PC-3 (cell line): ENCODE results near the gene ATP2A1. TPM values are rescaled to one million over a fixed set of nuclear protein-coding genes. Genes with fewer than 3 reads are reported as not detected.
"Not testable (repeated sequence)": the region's sequence is repeated elsewhere in the genome, so short reads cannot be mapped to it uniquely, and the experiment has no call there.

Experiments used
- ATAC-seq: fragments of 200-7000 bp; cut with Tn5 transposase; 2 replicates; pipeline ENCODE4 v1.9.1; 2020; ENCODE audit warnings: mild to moderate bottlenecking, moderate library complexity
- BruUV-seq: library from RNA; stranded (reverse); fragments of 400-500 nt; replicated peaks from 2 replicates; lab custom pipeline; 2021; lab: Mats Ljungman, UMichigan
- CTCF ChIA-PET: fragments of 300-600 bp; sonication (Branson Sonifier 250); formaldehyde crosslinking; loops from one replicate; lab custom pipeline; 2022; ENCODE audit warnings: antibody characterized with exemption; lab: Charles Lee
- POLR2A ChIA-PET: fragments of 300-600 bp; sonication (Branson Sonifier 250); formaldehyde crosslinking; loops from one replicate; lab custom pipeline; 2022; ENCODE audit warnings: antibody characterized with exemption; ENCODE audit not compliant: unreplicated experiment; lab: Charles Lee
- DNase-seq: peaks from one replicate; pipeline ENCODE4 v3.0.0-alpha.2; 2015
- H2AFZ ChIP-seq: fragments of 300-600 bp; sonication (generic); 2 replicates; pipeline ENCODE4 v1.6.0; 2016; ENCODE audit warnings: antibody characterized with exemption, low read length
- H3F3A ChIP-seq: fragments of 300-600 bp; sonication (generic); one replicate; pipeline ENCODE4 v1.6.0; 2017; ENCODE audit warnings: antibody characterized with exemption, low read length, control low read depth, mild to moderate bottlenecking; ENCODE audit not compliant: unreplicated experiment
- H3K27ac ChIP-seq: fragments of 300-600 bp; sonication (generic); 2 replicates; pipeline ENCODE4 v1.5.1; 2016; ENCODE audit warnings: mild to moderate bottlenecking, low read length
- H3K27me3 ChIP-seq: fragments of 300-600 bp; sonication (generic); 2 replicates; pipeline ENCODE4 v1.6.1; 2016; ENCODE audit warnings: low read length, mixed read lengths
- H3K36me3 ChIP-seq: fragments of 300-600 bp; sonication (generic); 2 replicates; pipeline ENCODE4 v1.6.1; 2016; ENCODE audit warnings: low read depth, mixed run types, low read length, mixed read lengths
- H3K4me1 ChIP-seq: fragments of 300-600 bp; sonication (generic); 2 replicates; pipeline ENCODE4 v1.5.1; 2016; ENCODE audit warnings: low read length; ENCODE audit not compliant: insufficient read depth
- H3K4me2 ChIP-seq: fragments of 300-600 bp; sonication (generic); 2 replicates; pipeline ENCODE4 v1.6.0; 2016; ENCODE audit warnings: low read length
- H3K4me3 ChIP-seq: fragments of 300-600 bp; sonication (generic); 2 replicates; pipeline ENCODE4 v1.5.1; 2016; ENCODE audit warnings: mild to moderate bottlenecking, low read length, mixed read lengths
- H3K79me2 ChIP-seq: fragments of 300-600 bp; sonication (generic); 2 replicates; pipeline ENCODE4 v1.6.1; 2017; ENCODE audit warnings: low read length, mixed read lengths
- H3K9ac ChIP-seq: fragments of 300-600 bp; sonication (generic); 2 replicates; pipeline ENCODE4 v1.6.0; 2016; ENCODE audit warnings: mild to moderate bottlenecking, low read length
- H3K9me2 ChIP-seq: fragments of 300-600 bp; sonication (generic); replicated peaks from 2 replicates; pipeline ENCODE4 v1.6.1; 2016; ENCODE audit warnings: mixed run types, low read length, mixed read lengths
- H3K9me3 ChIP-seq: fragments of 300-600 bp; sonication (generic); 2 replicates; pipeline ENCODE4 v1.6.1; 2016; ENCODE audit warnings: low read length, mixed read lengths
- H4K20me1 ChIP-seq: fragments of 300-600 bp; sonication (generic); 2 replicates; pipeline ENCODE4 v1.6.1; 2016; ENCODE audit warnings: low read length, mixed read lengths
- CTCF ChIP-seq: fragments of 300-600 bp; sonication (generic); conservative IDR thresholded peaks from 2 replicates; pipeline ENCODE4 v1.5.1; 2017; ENCODE audit warnings: antibody characterized with exemption, low read depth, mild to moderate bottlenecking, low read length
- EZH2 ChIP-seq: fragments of 300-600 bp; sonication (generic); IDR thresholded peaks from one replicate; pipeline ENCODE4 v1.6.1; 2017; ENCODE audit warnings: antibody characterized with exemption, mild to moderate bottlenecking, low read length; ENCODE audit not compliant: unreplicated experiment
- EZH2phosphoT487 ChIP-seq: fragments of 300-600 bp; sonication (generic); IDR thresholded peaks from 2 replicates; pipeline ENCODE4 v1.6.1; 2018; ENCODE audit warnings: mild to moderate bottlenecking, antibody characterized with exemption, low read length, borderline replicate concordance
- intact Hi-C: fragments of 100-400 bp; cut with micrococcal nuclease; formaldehyde crosslinking; loops from 2 replicates; pipeline ENCODE4 v1.9.0; 2023
- total RNA-seq: library from RNA; depleted of rRNA; stranded (reverse); fragments of >200 nt; gene quantifications from 2 replicates; pipeline ENCODE4 v1.2.3, GENCODE V29; 2014

ATP2A1 gene
- total RNA-seq, 1 experiment from 2014 or later, result 0.87 TPM

DNA sequence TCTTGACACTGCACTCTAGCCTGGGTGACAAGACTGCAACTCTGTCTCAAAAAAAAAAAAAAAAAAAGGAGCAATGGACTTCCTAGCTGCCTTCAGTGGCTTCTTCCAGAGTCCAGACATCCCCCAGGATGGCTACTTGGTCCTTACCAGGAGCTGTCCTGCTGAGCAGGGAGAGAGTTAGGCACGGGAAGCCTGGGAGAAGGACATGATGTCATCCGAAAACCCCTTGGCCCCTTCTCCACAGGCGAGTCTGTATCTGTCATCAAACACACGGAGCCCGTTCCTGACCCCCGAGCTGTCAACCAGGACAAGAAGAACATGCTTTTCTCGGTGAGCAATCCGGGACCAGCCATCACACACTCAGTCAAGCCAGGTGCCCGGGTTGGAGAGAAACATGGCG lies 8.7 kb downstream of the ATP2A1 start:
- Histone ChIP-seq H3K9me2 (no peaks in the 10 kb centered on the region), H3K4me1 (no peaks in the 10 kb centered on the region), H3F3A (no peaks in the 10 kb centered on the region), H3K27me3 (no peaks in the 10 kb centered on the region), H2AFZ (no peak overlapping the region), H3K27ac (no peak overlapping the region), H4K20me1 (no peaks in the 10 kb centered on the region), H3K79me2 (no peaks in the 10 kb centered on the region), H3K4me3 (no peak overlapping the region), H3K9ac (no peak overlapping the region), H3K36me3 (no peaks in the 10 kb centered on the region), H3K9me3 (no peaks in the 10 kb centered on the region), H3K4me2 (no peak overlapping the region)
- TF ChIP-seq CTCF (no peak), EZH2phosphoT487 (no peak), EZH2 (no peak)
- CTCF ChIA-PET, result no interaction called here
- no peak for DNase-seq
- intact Hi-C loops, result no loop called here
- POLR2A ChIA-PET, result no interaction called here
- no TSS peak for BruUV-seq
- ATAC-seq, result no peak

DNA sequence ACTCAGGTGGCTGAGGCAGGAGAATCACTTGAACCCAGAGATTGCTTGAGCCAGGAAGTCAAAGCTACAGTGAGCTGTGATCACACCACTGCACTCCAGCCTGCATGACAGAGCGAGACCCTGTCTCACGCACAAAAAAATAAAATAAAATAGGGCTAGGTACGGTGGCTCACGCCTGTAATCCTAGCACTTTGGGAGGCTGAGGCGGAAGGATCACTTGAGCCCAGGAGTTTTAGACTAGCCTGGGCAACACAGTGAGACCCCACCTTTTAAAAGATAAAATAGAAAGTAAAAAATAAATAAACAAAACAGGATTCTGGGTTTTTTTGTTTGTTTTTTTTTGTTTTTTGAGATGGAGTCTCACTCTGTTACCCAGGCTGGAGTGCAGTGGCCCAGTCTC lies 12.1 kb downstream of the ATP2A1 start:
- H3K4me2 ChIP-seq, POLR2A ChIA-PET, intact Hi-C loops, H3K4me1 ChIP-seq, H3K9me2 ChIP-seq, BruUV-seq, H2AFZ ChIP-seq, H3F3A ChIP-seq, H3K27me3 ChIP-seq, H3K36me3 ChIP-seq, H4K20me1 ChIP-seq, H3K27ac ChIP-seq, DNase-seq, H3K9ac ChIP-seq, CTCF ChIA-PET, ATAC-seq, H3K4me3 ChIP-seq, H3K79me2 ChIP-seq, H3K9me3 ChIP-seq: not testable (repeated sequence)

- BruUV-seq, result no TSS peak
Observed at GRCh38 chr16:28891964-28892890, 13.9 kb downstream of the ATP2A1 start.

More at GRCh38 chr16:28891964-28892890, 13.9 kb downstream of the ATP2A1 start:
- H4K20me1 ChIP-seq, result no peaks in the 10 kb centered on the region
- no peaks in the 10 kb centered on the region for H3K4me1 ChIP-seq
- ATAC-seq, result no peak
- H3K9me3 ChIP-seq, result no peaks in the 10 kb centered on the region
- DNase-seq, result no peak
- H3K4me3 ChIP-seq, result no peak overlapping the region
- H3K4me2 ChIP-seq, result no peak overlapping the region
- no peak overlapping the region for H3K9ac ChIP-seq
- no peaks in the 10 kb centered on the region for H3K9me2 ChIP-seq
- H3K27me3 ChIP-seq, result no peaks in the 10 kb centered on the region
- intact Hi-C loops, result no loop called here
- TF ChIP-seq EZH2phosphoT487, result no peak
- no peak for TF ChIP-seq EZH2
- TF ChIP-seq CTCF, result no peak
- POLR2A ChIA-PET, result no interaction called here
- H3K36me3 ChIP-seq, result no peaks in the 10 kb centered on the region
- CTCF ChIA-PET, result no interaction called here
- H3K79me2 ChIP-seq, result no peaks in the 10 kb centered on the region
- no peaks in the 10 kb centered on the region for H3F3A ChIP-seq
- no peak overlapping the region for H3K27ac ChIP-seq
- no peak overlapping the region for H2AFZ ChIP-seq
